B cell (primary cell): ENCODE data around the gene GRIP1.

ENCODE experiments used
- CTCF ChIP-seq: fragments of 200-600 bp; IDR thresholded peaks from one replicate; pipeline ENCODE4 v1.8.0; 2022; ENCODE audit warnings: antibody characterized with exemption, mild to moderate bottlenecking
- EZH2 ChIP-seq: IDR thresholded peaks from 2 replicates; pipeline ENCODE4 v1.6.1; 2012; ENCODE audit warnings: borderline replicate concordance, low read depth, mild to moderate bottlenecking, moderate library complexity, low read length; ENCODE audit not compliant: insufficient read depth, poor library complexity, severe bottlenecking

- TF ChIP-seq CTCF, result no peak
- TF ChIP-seq EZH2, result no peak
These were observed 42.1 kb downstream of the GRIP1 start for GRCh38 chr12:66636771-66637170.
